Neural crest cell (in vitro differentiated cells): ENCODE results near the gene PHYHD1. TPM values are rescaled to one million over a fixed set of nuclear protein-coding genes. Genes with fewer than 3 reads are reported as not detected.
A peak's percentile ranks its signal among the peaks of the same experiment; 100 is the strongest.

Experiments used
- DNase-seq: peaks from one replicate; pipeline ENCODE4 v3.0.0; 2021; ENCODE audit warnings: low read depth, mixed read lengths, low spot score
- H3K27ac Mint-ChIP-seq: one replicate; pipeline ENCODE4 v1.8.0; 2021; ENCODE audit warnings: mild to moderate bottlenecking, mixed read lengths; ENCODE audit not compliant: unreplicated experiment
- H3K27me3 Mint-ChIP-seq: 2 replicates; pipeline ENCODE4 v1.8.0; 2021; ENCODE audit warnings: low read depth, mild to moderate bottlenecking, mixed read lengths
- H3K36me3 Mint-ChIP-seq: 2 replicates; pipeline ENCODE4 v1.8.0; 2021; ENCODE audit warnings: low read depth, mild to moderate bottlenecking, mixed read lengths
- H3K4me1 Mint-ChIP-seq: 2 replicates; pipeline ENCODE4 v1.8.0; 2021; ENCODE audit warnings: mixed read lengths
- H3K4me3 Mint-ChIP-seq: one replicate; pipeline ENCODE4 v1.8.0; 2021; ENCODE audit warnings: mild to moderate bottlenecking, mixed read lengths
- H3K9me3 Mint-ChIP-seq: 2 replicates; pipeline ENCODE4 v1.8.0; 2021; ENCODE audit warnings: mixed read lengths
- CTCF ChIP-seq: fragments of 200-600 bp; sonication (generic); conservative IDR thresholded peaks from 2 replicates; pipeline ENCODE4 v1.5.0; 2021; ENCODE audit warnings: antibody characterized with exemption, mild to moderate bottlenecking
- total RNA-seq: library from RNA; stranded (reverse); gene quantifications from 2 replicates; pipeline ENCODE4 v1.2.1, GENCODE V29; 2021

Gene PHYHD1
- total RNA-seq, 1 donor from 2014 or later = 5.0 TPM

GRCh38 chr9:128913048-128913900 is 7.5 kb upstream of the PHYHD1 start:
- DNase-seq = no peak
- TF ChIP-seq CTCF = no peak
- H3K36me3 Mint-ChIP-seq = peaks cover 10% of the 10 kb centered on the region
- H3K4me1 Mint-ChIP-seq = peaks cover 19% of the 10 kb centered on the region
- no peaks in the 10 kb centered on the region for H3K9me3 Mint-ChIP-seq
- no peaks in the 10 kb centered on the region for H3K27me3 Mint-ChIP-seq
- H3K27ac Mint-ChIP-seq = peak overlapping the region; percentile 55
- no peak overlapping the region for H3K4me3 Mint-ChIP-seq

- Mint-ChIP-seq H3K4me1 (peaks cover 22% of the 10 kb centered on the region), H3K4me3 (no peak overlapping the region), H3K36me3 (peaks cover 3% of the 10 kb centered on the region), H3K27ac (no peak overlapping the region), H3K27me3 (no peaks in the 10 kb centered on the region), H3K9me3 (no peaks in the 10 kb centered on the region)
- no peak for DNase-seq
- TF ChIP-seq CTCF = no peak
These were observed 6.6 kb upstream of the PHYHD1 start for GRCh38 chr9:128913995-128914772.

GRCh38 chr9:128916204-128916603 is 4.6 kb upstream of the PHYHD1 start:
- no peak overlapping the region for H3K27ac Mint-ChIP-seq

DNA sequence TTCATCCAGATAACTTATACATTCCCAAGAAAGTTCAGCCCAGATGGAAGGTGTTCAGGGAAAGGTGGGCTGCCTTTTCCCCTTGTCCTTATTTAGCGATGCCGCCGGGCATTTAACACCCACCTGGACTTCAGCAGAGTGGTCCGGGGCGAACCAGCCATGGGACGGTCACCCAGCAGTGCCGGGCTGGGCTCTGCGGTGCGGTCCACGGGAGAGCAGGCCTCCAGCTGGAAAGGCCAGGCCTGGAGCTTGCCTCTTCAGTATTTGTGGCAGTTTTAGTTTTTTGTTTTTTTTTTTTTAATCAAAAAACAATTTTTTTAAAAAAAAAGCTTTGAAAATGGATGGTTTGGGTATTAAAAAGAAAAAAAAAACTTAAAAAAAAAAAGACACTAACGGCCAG is 4.0 kb upstream of the PHYHD1 start:
- no peak for TF ChIP-seq CTCF
- Mint-ChIP-seq H3K4me1 (peaks cover 22% of the 10 kb centered on the region), H3K9me3 (no peaks in the 10 kb centered on the region), H3K27ac (no peak overlapping the region), H3K36me3 (no peaks in the 10 kb centered on the region), H3K4me3 (no peak overlapping the region), H3K27me3 (no peaks in the 10 kb centered on the region)
- DNase-seq = no peak

More at GRCh38 chr9:128916204-128916603, 4.6 kb upstream of the PHYHD1 start:
- peaks cover 23% of the 10 kb centered on the region for H3K4me1 Mint-ChIP-seq
- no peaks in the 10 kb centered on the region for H3K36me3 Mint-ChIP-seq
- H3K4me3 Mint-ChIP-seq = no peak overlapping the region
- TF ChIP-seq CTCF = no peak
- H3K27me3 Mint-ChIP-seq = no peaks in the 10 kb centered on the region
- DNase-seq = no peak
- H3K9me3 Mint-ChIP-seq = no peaks in the 10 kb centered on the region

GRCh38 chr9:128917151-128917849 is 3.5 kb upstream of the PHYHD1 start:
- H3K4me3 Mint-ChIP-seq = no peak overlapping the region
- no peak for DNase-seq
- TF ChIP-seq CTCF = no peak
- no peaks in the 10 kb centered on the region for H3K27me3 Mint-ChIP-seq
- H3K9me3 Mint-ChIP-seq = no peaks in the 10 kb centered on the region
- peak overlapping the region; percentile 84 for H3K27ac Mint-ChIP-seq
- peaks cover 22% of the 10 kb centered on the region for H3K4me1 Mint-ChIP-seq
- no peaks in the 10 kb centered on the region for H3K36me3 Mint-ChIP-seq
